HEK293 (cell line): ENCODE data around the gene FAM117B.

ENCODE experiments used
- CTCF ChIA-PET: fragments of 350-600 bp; formaldehyde crosslinking; extraction: SDS; loops from one replicate; lab custom pipeline; 2021; ENCODE audit warnings: antibody characterized with exemption; lab: Yijun Ruan, JAX
- POLR2A ChIA-PET: fragments of 300-600 bp; formaldehyde crosslinking; extraction: SDS; loops from one replicate; lab custom pipeline; 2020; ENCODE audit warnings: antibody characterized with exemption, inconsistent platforms; lab: Yijun Ruan, JAX
- H3K27ac ChIP-seq: fragments of 200-500 bp; sonication (Bioruptor generic); 2 replicates; pipeline ENCODE4 v1.5.1; 2014; ENCODE audit warnings: low read depth, low read length, control low read depth, inconsistent platforms; ENCODE audit errors: extremely low read depth
- H3K36me3 ChIP-seq, 2 experiments: fragments of 200-500 bp in 1 of 2; sonication (Bioruptor generic) in 1 of 2; 1 replicate in 1 of 2; 2 replicates in 1 of 2; pipeline ENCODE4 v1.5.1; 2014 to 2017; ENCODE audit warnings: inconsistent platforms in 2 of 2, low read length in 2 of 2; ENCODE audit not compliant: control insufficient read depth in 2 of 2, insufficient read depth in 1 of 2
- H3K4me1 ChIP-seq: fragments of 200-500 bp; sonication (Bioruptor generic); 2 replicates; pipeline ENCODE4 v1.5.1; 2014; ENCODE audit warnings: mild to moderate bottlenecking, low read length, inconsistent platforms; ENCODE audit not compliant: control insufficient read depth, insufficient read depth
- H3K4me3 ChIP-seq: 2 replicates; pipeline ENCODE4 v1.5.1; 2011; ENCODE audit warnings: low read depth, mild to moderate bottlenecking, control low read depth, low read length, moderate library complexity
- H3K9me3 ChIP-seq: fragments of 200-500 bp; sonication (Bioruptor generic); 2 replicates; pipeline ENCODE4 v1.5.1; 2014; ENCODE audit warnings: low read depth, low read length, inconsistent platforms; ENCODE audit not compliant: control insufficient read depth, insufficient read depth
- BCL11A ChIP-seq: fragments of 450-650 bp; formaldehyde crosslinking; IDR thresholded peaks from 2 replicates; pipeline ENCODE4 v1.5.1; 2016; ENCODE audit warnings: low read depth, missing biosample characterization, missing genetic modification characterization
- GLIS1 ChIP-seq: fragments of 450-650 bp; formaldehyde crosslinking; IDR thresholded peaks from 2 replicates; pipeline ENCODE4 v1.5.1; 2016; ENCODE audit warnings: missing biosample characterization, missing genetic modification characterization
- GLIS2 ChIP-seq: fragments of 450-650 bp; formaldehyde crosslinking; IDR thresholded peaks from 2 replicates; pipeline ENCODE4 v1.5.1; 2016; ENCODE audit warnings: missing biosample characterization, missing genetic modification characterization
- KLF1 ChIP-seq: fragments of 450-650 bp; formaldehyde crosslinking; IDR thresholded peaks from 2 replicates; pipeline ENCODE4 v1.5.1; 2016; ENCODE audit warnings: missing biosample characterization, missing genetic modification characterization
- KLF16 ChIP-seq: fragments of 450-650 bp; formaldehyde crosslinking; IDR thresholded peaks from 2 replicates; pipeline ENCODE4 v1.5.1; 2017; ENCODE audit warnings: missing biosample characterization, missing genetic modification characterization
- MZF1 ChIP-seq: fragments of 450-650 bp; formaldehyde crosslinking; IDR thresholded peaks from 2 replicates; pipeline ENCODE4 v1.5.1; 2017; ENCODE audit warnings: missing biosample characterization, missing genetic modification characterization, borderline replicate concordance
- SP7 ChIP-seq: fragments of 450-650 bp; formaldehyde crosslinking; IDR thresholded peaks from 2 replicates; pipeline ENCODE4 v1.5.1; 2016; ENCODE audit warnings: missing biosample characterization, missing genetic modification characterization
- YY1 ChIP-seq: fragments of 450-650 bp; formaldehyde crosslinking; IDR thresholded peaks from 2 replicates; pipeline ENCODE4 v1.5.1; 2018; ENCODE audit warnings: missing biosample characterization, missing genetic modification characterization
- ZBTB20 ChIP-seq: fragments of 450-650 bp; formaldehyde crosslinking; IDR thresholded peaks from 2 replicates; pipeline ENCODE4 v1.5.1; 2016; ENCODE audit warnings: missing biosample characterization, missing genetic modification characterization
- ZIC2 ChIP-seq: fragments of 450-650 bp; formaldehyde crosslinking; IDR thresholded peaks from 2 replicates; pipeline ENCODE4 v1.5.1; 2016; ENCODE audit warnings: missing biosample characterization, missing genetic modification characterization
- ZNF132 ChIP-seq: fragments of 450-650 bp; formaldehyde crosslinking; IDR thresholded peaks from 2 replicates; pipeline ENCODE4 v1.5.1; 2017; ENCODE audit warnings: missing biosample characterization, missing genetic modification characterization, borderline replicate concordance
- ZNF2 ChIP-seq: fragments of 450-650 bp; formaldehyde crosslinking; IDR thresholded peaks from 2 replicates; pipeline ENCODE4 v1.5.1; 2016; ENCODE audit warnings: missing biosample characterization, missing genetic modification characterization
- ZNF211 ChIP-seq: fragments of 450-650 bp; formaldehyde crosslinking; IDR thresholded peaks from 2 replicates; pipeline ENCODE4 v1.5.1; 2016; ENCODE audit warnings: low read depth, missing biosample characterization, missing genetic modification characterization
- ZNF214 ChIP-seq: fragments of 450-650 bp; formaldehyde crosslinking; IDR thresholded peaks from 2 replicates; pipeline ENCODE4 v1.5.1; 2017; ENCODE audit warnings: missing biosample characterization, mild to moderate bottlenecking, missing genetic modification characterization, borderline replicate concordance
- ZNF335 ChIP-seq: fragments of 450-650 bp; formaldehyde crosslinking; conservative IDR thresholded peaks from 2 replicates; pipeline ENCODE4 v1.5.1; 2016; ENCODE audit warnings: missing biosample characterization, missing genetic modification characterization
- ZNF341 ChIP-seq: fragments of 450-650 bp; formaldehyde crosslinking; IDR thresholded peaks from 2 replicates; pipeline ENCODE4; 2016; ENCODE audit warnings: low read depth, missing biosample characterization, missing genetic modification characterization
- ZNF501 ChIP-seq: fragments of 450-650 bp; formaldehyde crosslinking; IDR thresholded peaks from 2 replicates; pipeline ENCODE4 v1.5.1; 2016; ENCODE audit warnings: missing biosample characterization, missing genetic modification characterization
- ZNF549 ChIP-seq: fragments of 450-650 bp; IDR thresholded peaks from 2 replicates; pipeline ENCODE4 v1.5.1; 2018; ENCODE audit warnings: missing biosample characterization, missing genetic modification characterization, mild to moderate bottlenecking, inconsistent platforms, moderate library complexity
- ZNF560 ChIP-seq: fragments of 450-650 bp; formaldehyde crosslinking; IDR thresholded peaks from 2 replicates; pipeline ENCODE4 v1.5.1; 2017; ENCODE audit warnings: missing biosample characterization, missing genetic modification characterization, borderline replicate concordance
- ZNF561 ChIP-seq: fragments of 450-650 bp; IDR thresholded peaks from 2 replicates; pipeline ENCODE4 v1.5.1; 2018; ENCODE audit warnings: missing biosample characterization, missing genetic modification characterization, borderline replicate concordance
- ZNF610 ChIP-seq: fragments of 450-650 bp; formaldehyde crosslinking; IDR thresholded peaks from 2 replicates; pipeline ENCODE4 v1.5.1; 2016; ENCODE audit warnings: missing biosample characterization, missing genetic modification characterization, borderline replicate concordance
- ZNF629 ChIP-seq: fragments of 450-650 bp; formaldehyde crosslinking; IDR thresholded peaks from 2 replicates; pipeline ENCODE4 v1.5.1; 2017; ENCODE audit warnings: missing biosample characterization, missing genetic modification characterization
- ZNF654 ChIP-seq: fragments of 450-650 bp; formaldehyde crosslinking; IDR thresholded peaks from 2 replicates; pipeline ENCODE4 v1.5.1; 2016; ENCODE audit warnings: low read depth, missing biosample characterization, missing genetic modification characterization
- ZNF837 ChIP-seq: fragments of 450-650 bp; formaldehyde crosslinking; IDR thresholded peaks from 2 replicates; pipeline ENCODE4 v1.5.1; 2016; ENCODE audit warnings: missing biosample characterization, missing genetic modification characterization
- ZXDB ChIP-seq: fragments of 450-650 bp; formaldehyde crosslinking; IDR thresholded peaks from 2 replicates; pipeline ENCODE4 v1.5.1; 2016; ENCODE audit warnings: missing biosample characterization, missing genetic modification characterization
- TF ChIP-seq, protein P1 (sequence below): fragments of 450-650 bp; formaldehyde crosslinking; IDR thresholded peaks from 2 replicates; pipeline ENCODE4 v1.5.1; 2017; ENCODE audit warnings: missing biosample characterization, mild to moderate bottlenecking, missing genetic modification characterization, moderate library complexity
- TF ChIP-seq, protein P2 (sequence below): fragments of 450-650 bp; formaldehyde crosslinking; optimal IDR thresholded peaks from 2 replicates; pipeline ENCODE3; 2016; ENCODE audit warnings: missing biosample characterization, mild to moderate bottlenecking, missing genetic modification characterization
- TF ChIP-seq, protein P3 (sequence below): fragments of 450-650 bp; formaldehyde crosslinking; IDR thresholded peaks from 2 replicates; pipeline ENCODE4 v1.5.1; 2016; ENCODE audit warnings: missing biosample characterization, missing genetic modification characterization
- TF ChIP-seq, protein P4 (sequence below): fragments of 450-650 bp; formaldehyde crosslinking; IDR thresholded peaks from 2 replicates; pipeline ENCODE4 v1.5.1; 2016; ENCODE audit warnings: missing biosample characterization, missing genetic modification characterization
- TF ChIP-seq, protein P5 (sequence below): fragments of 450-650 bp; formaldehyde crosslinking; IDR thresholded peaks from 2 replicates; pipeline ENCODE4 v1.5.1; 2017; ENCODE audit warnings: missing biosample characterization, missing genetic modification characterization

The FAM117B gene

DNA sequence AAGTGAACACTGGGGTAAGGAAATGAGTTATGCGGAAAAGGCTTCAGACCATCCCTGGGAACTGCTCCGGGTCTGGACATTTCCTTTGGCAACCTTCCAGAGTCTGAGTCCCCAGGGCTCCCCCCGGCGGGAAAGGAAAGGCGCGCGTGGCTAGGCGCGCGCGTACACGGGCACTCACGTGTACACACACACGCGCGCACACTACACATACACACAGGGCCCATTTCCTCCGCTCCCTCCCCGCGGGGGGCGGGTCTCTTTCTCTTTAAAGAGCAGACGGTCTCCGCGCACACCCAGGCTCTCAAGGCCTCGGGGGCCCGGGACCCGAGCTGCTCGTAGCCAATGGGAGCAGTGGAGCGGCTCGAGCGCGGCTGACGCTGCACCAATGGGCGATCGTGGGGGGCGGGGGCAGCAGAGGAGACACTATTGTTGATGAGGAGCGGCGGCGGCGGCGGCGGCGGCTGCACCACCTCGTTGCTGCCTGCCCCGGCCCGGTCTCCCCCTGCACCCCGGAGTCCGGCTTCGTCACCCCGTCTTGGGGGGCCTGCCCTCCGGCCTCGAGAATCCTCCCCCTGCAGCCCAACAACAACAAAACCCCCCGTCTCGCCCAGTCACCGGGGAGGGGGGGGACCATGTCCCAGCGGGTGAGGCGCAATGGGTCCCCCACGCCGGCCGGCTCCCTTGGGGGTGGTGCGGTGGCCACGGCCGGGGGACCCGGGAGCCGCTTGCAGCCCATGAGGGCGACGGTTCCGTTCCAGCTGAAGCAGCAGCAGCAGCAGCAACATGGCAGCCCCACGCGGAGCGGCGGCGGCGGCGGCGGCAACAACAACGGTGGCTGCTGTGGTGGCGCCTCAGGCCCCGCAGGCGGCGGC is at the start of gene FAM117B:
Gene FAM117B (plus strand): TSS at position 414 of the 872 bp plus-strand sequence. CDS start 219 bp downstream, at position 633.
- H3K36me3 ChIP-seq = no peaks in the 10 kb centered on the region
- ChIA-PET POLR2A (interaction anchor here (0.6 to 2.3 kb wide), 6 partner anchors 12 to 854 kb away, joined by 3 to 7 read pairs (median 4); partner anchors contain the start of genes ALS2 and ICA1L), CTCF (interaction anchor here (0.6 to 1.1 kb wide), 2 partner anchors 9 to 70 kb away, joined by 3 read pairs; no protein-coding TSS in a partner anchor)
- peak within 1 kb of the TSS; percentile 95 for H3K4me3 ChIP-seq
- no peaks in the 10 kb centered on the region for H3K9me3 ChIP-seq
- peak within 1 kb of the TSS; percentile 97 for H3K27ac ChIP-seq
- peaks cover 18% of the 10 kb centered on the region for H3K4me1 ChIP-seq
- TF ChIP-seq ZNF2 (tag by site-specific recombination) = peak; percentile 61
- peak; percentile 29; the same call in 1 of the 2 replicates for TF ChIP-seq KLF16 (tag by site-specific recombination)
- TF ChIP-seq GLIS2 (tag by site-specific recombination) = peak; percentile 98
- peak; percentile 58; the same call in 1 of the 2 replicates for TF ChIP-seq ZNF560
- TF ChIP-seq YY1 (tag by site-specific recombination) = peak; percentile 45; the same call in 1 of the 2 replicates
- peak; percentile 100 for TF ChIP-seq GLIS1 (tag by site-specific recombination)
- TF ChIP-seq ZXDB (tag by site-specific recombination) = peak; percentile 42; the same call in 1 of the 2 replicates
- no peak for TF ChIP-seq ZNF211 (tag by site-specific recombination)
- peak; percentile 62; the same call in 1 of the 2 replicates for TF ChIP-seq SP7 (tag by site-specific recombination)
- TF ChIP-seq ZNF629 = 0 out of 2 replicates have a peak, but pooled peaks have one; percentile 21
- TF ChIP-seq ZNF549 (tag by site-specific recombination) = no peak
- TF ChIP-seq, protein P1, sequence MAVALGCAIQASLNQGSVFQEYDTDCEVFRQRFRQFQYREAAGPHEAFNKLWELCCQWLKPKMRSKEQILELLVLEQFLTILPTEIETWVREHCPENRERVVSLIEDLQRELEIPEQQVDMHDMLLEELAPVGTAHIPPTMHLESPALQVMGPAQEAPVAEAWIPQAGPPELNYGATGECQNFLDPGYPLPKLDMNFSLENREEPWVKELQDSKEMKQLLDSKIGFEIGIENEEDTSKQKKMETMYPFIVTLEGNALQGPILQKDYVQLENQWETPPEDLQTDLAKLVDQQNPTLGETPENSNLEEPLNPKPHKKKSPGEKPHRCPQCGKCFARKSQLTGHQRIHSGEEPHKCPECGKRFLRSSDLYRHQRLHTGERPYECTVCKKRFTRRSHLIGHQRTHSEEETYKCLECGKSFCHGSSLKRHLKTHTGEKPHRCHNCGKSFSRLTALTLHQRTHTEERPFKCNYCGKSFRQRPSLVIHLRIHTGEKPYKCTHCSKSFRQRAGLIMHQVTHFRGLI (tag by site-specific recombination) = no peak
- TF ChIP-seq, protein P2, sequence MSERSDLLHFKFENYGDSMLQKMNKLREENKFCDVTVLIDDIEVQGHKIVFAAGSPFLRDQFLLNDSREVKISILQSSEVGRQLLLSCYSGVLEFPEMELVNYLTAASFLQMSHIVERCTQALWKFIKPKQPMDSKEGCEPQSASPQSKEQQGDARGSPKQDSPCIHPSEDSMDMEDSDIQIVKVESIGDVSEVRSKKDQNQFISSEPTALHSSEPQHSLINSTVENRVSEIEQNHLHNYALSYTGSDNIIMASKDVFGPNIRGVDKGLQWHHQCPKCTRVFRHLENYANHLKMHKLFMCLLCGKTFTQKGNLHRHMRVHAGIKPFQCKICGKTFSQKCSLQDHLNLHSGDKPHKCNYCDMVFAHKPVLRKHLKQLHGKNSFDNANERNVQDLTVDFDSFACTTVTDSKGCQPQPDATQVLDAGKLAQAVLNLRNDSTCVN (tag by site-specific recombination) = peak; percentile 94
- no peak for TF ChIP-seq MZF1
- TF ChIP-seq ZNF501 (tag by site-specific recombination) = peak; percentile 78
- peak; percentile 82 for TF ChIP-seq ZIC2 (tag by site-specific recombination)
- no peak for TF ChIP-seq ZNF837 (tag by site-specific recombination)
- TF ChIP-seq ZNF335 (tag by site-specific recombination) = peak; percentile 78
- TF ChIP-seq, protein P3, sequence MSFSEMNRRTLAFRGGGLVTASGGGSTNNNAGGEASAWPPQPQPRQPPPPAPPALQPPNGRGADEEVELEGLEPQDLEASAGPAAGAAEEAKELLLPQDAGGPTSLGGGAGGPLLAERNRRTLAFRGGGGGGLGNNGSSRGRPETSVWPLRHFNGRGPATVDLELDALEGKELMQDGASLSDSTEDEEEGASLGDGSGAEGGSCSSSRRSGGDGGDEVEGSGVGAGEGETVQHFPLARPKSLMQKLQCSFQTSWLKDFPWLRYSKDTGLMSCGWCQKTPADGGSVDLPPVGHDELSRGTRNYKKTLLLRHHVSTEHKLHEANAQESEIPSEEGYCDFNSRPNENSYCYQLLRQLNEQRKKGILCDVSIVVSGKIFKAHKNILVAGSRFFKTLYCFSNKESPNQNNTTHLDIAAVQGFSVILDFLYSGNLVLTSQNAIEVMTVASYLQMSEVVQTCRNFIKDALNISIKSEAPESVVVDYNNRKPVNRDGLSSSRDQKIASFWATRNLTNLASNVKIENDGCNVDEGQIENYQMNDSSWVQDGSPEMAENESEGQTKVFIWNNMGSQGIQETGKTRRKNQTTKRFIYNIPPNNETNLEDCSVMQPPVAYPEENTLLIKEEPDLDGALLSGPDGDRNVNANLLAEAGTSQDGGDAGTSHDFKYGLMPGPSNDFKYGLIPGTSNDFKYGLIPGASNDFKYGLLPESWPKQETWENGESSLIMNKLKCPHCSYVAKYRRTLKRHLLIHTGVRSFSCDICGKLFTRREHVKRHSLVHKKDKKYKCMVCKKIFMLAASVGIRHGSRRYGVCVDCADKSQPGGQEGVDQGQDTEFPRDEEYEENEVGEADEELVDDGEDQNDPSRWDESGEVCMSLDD = peak; percentile 96
- TF ChIP-seq ZNF132 (tag by site-specific recombination) = no peak
- TF ChIP-seq ZNF561 (tag by site-specific recombination) = peak; percentile 84; the same call in 1 of the 2 replicates
- peak; percentile 98 for TF ChIP-seq ZNF610
- TF ChIP-seq BCL11A = 0 out of 2 replicates have a peak, but pooled peaks have one; percentile 17
- 0 out of 2 replicates have a peak, but pooled peaks have one; percentile 34 for TF ChIP-seq KLF1 (tag by site-specific recombination)
- peak; percentile 93 for TF ChIP-seq ZBTB20
- peak; percentile 80 for TF ChIP-seq ZNF341 (tag by site-specific recombination)
- no peak for TF ChIP-seq ZNF654
- TF ChIP-seq, protein P4, sequence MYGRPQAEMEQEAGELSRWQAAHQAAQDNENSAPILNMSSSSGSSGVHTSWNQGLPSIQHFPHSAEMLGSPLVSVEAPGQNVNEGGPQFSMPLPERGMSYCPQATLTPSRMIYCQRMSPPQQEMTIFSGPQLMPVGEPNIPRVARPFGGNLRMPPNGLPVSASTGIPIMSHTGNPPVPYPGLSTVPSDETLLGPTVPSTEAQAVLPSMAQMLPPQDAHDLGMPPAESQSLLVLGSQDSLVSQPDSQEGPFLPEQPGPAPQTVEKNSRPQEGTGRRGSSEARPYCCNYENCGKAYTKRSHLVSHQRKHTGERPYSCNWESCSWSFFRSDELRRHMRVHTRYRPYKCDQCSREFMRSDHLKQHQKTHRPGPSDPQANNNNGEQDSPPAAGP = 0 out of 2 replicates have a peak, but pooled peaks have one; percentile 12
- no peak for TF ChIP-seq ZNF214
- TF ChIP-seq, protein P5, sequence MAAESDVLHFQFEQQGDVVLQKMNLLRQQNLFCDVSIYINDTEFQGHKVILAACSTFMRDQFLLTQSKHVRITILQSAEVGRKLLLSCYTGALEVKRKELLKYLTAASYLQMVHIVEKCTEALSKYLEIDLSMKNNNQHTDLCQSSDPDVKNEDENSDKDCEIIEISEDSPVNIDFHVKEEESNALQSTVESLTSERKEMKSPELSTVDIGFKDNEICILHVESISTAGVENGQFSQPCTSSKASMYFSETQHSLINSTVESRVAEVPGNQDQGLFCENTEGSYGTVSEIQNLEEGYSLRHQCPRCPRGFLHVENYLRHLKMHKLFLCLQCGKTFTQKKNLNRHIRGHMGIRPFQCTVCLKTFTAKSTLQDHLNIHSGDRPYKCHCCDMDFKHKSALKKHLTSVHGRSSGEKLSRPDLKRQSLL (tag by site-specific recombination) = peak; percentile 82
